Measurements from ENCODE around the gene SLC4A9.
"Not testable (repeated sequence)": the region's sequence is repeated elsewhere in the genome, so short reads cannot be mapped to it uniquely, and the experiment has no call there.

Gene SLC4A9

GRCh38 chr5:140340605-140341121 is 19.3 kb upstream of the SLC4A9 start:
- DNase-seq: no peak

GRCh38 chr5:140341591-140341990 is 18.4 kb upstream of the SLC4A9 start:
- DNase-seq: no peak

- DNase-seq: no peak
Measured at GRCh38 chr5:140342287-140342686, 17.7 kb upstream of the SLC4A9 start.

- DNase-seq: no peak
Measured at GRCh38 chr5:140342896-140343295, 17.1 kb upstream of the SLC4A9 start.

- DNase-seq: not testable (repeated sequence)
Measured at GRCh38 chr5:140343849-140344248, 16.1 kb upstream of the SLC4A9 start.

GRCh38 chr5:140344683-140345423 is 15.1 kb upstream of the SLC4A9 start:
- no peak for DNase-seq

- DNase-seq: no peak
Measured at GRCh38 chr5:140345919-140346347, 14.1 kb upstream of the SLC4A9 start.

GRCh38 chr5:140346348-140347221 is 13.4 kb upstream of the SLC4A9 start, which contains the start of gene HBEGF:
Gene HBEGF, minus strand, starts transcription at chr5:140346603. Its CDS starts 275 bp downstream, at chr5:140346328.
- peak in 1 of 2 experiments; percentile 31 for DNase-seq

- no peak for DNase-seq
Measured at GRCh38 chr5:140347360-140347759, 12.6 kb upstream of the SLC4A9 start.

- no peak for DNase-seq
Measured at GRCh38 chr5:140348104-140348503, 11.9 kb upstream of the SLC4A9 start.

GRCh38 chr5:140349244-140349643 is 10.8 kb upstream of the SLC4A9 start:
- DNase-seq: no peak

- peak; percentile 24 to 36 for DNase-seq
Measured at GRCh38 chr5:140351609-140352334, 8.2 kb upstream of the SLC4A9 start.

GRCh38 chr5:140355546-140355945 is 4.4 kb upstream of the SLC4A9 start:
- DNase-seq: no peak

GRCh38 chr5:140356853-140357725 is 2.9 kb upstream of the SLC4A9 start:
- no peak for DNase-seq

GRCh38 chr5:140357726-140358093 is 2.3 kb upstream of the SLC4A9 start:
- DNase-seq: peak; percentile 40 to 51

- DNase-seq: no peak
Measured at GRCh38 chr5:140358738-140359310, 1.2 kb upstream of the SLC4A9 start.

- no peak for DNase-seq
Measured at GRCh38 chr5:140360681-140361479, 886 bp downstream of the SLC4A9 start.

GRCh38 chr5:140361901-140362300 is 1.9 kb downstream of the SLC4A9 start:
- no peak for DNase-seq

- DNase-seq: no peak
Measured at GRCh38 chr5:140362311-140362710, 2.3 kb downstream of the SLC4A9 start.

- DNase-seq: peak; percentile 38 to 44
Measured at GRCh38 chr5:140362875-140363630, 3.1 kb downstream of the SLC4A9 start.
